HG03439 (cell line): ENCODE data around the gene TNFRSF8.
A peak's percentile ranks its signal among the peaks of the same experiment; 100 is the strongest.

ENCODE experiments used
- ATAC-seq: cut with Tn5 transposase; IDR thresholded peaks from one replicate; pipeline ENCODE4 v1.9.1; 2021; ENCODE audit warnings: mild to moderate bottlenecking, moderate library complexity; ENCODE audit not compliant: unreplicated experiment

Gene TNFRSF8

GRCh38 chr1:12153181-12153785 is 90.2 kb downstream of the TNFRSF8 start:
- peak; percentile 31 for ATAC-seq

- no peak for ATAC-seq
Measured at GRCh38 chr1:12155328-12155727, 92.2 kb downstream of the TNFRSF8 start.

GRCh38 chr1:12157366-12158231 is 94.5 kb downstream of the TNFRSF8 start:
- no peak for ATAC-seq

DNA sequence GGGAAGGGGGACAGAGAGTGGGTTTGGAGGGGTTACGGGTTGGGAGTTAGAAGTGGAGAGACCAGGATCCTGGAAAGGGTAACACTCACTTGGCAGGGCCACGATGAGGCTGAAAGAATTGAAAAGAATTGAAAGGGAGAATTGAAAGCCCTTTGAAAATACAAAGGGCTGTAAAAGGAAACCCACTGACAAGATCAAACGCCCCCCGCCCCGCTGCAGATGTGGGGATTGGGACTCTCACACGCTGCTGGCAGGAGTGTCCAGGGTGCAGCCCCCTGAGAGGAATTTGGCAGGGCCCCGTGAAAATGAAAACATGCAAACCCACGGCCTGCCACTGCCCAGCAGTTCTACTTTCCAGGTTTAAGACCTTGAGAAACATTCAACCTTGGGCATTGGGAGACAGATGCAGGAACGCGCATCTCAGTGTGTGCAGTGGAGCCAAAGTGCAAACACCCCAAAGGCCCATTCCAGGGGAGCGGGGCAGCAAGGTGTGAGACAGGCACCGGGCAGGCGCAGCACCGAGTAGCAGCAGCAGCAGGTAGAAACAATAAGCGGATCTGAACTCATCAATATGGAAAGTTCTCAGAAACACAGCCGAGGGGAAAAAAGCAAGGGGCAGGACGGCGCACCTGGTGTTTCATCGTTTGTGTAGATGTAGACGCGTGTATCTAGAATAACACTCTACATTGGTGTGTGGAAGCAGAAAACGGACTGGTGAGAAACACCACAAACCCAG is 95.4 kb downstream of the TNFRSF8 start:
- no peak for ATAC-seq

DNA sequence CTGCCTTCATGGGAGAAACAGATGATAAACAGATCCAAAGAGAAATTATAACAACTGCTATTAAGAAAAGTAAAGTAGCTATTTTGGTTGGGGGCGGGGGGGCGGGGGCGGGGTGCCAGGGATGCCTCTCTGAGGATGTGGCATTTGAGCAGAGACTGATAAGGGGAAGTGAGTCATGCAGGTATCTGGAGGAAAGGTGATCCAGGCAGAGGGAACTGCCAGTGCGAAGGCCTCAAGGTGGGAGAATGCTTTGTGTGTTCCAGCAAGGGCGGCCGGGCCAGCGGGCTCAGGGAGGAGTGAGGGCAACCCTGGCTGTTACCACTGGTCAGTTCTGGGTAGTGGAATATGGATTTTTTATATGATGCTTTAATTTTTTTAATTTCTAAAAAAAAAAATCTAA is 96.7 kb downstream of the TNFRSF8 start:
- ATAC-seq: no peak

- no peak for ATAC-seq
Measured at GRCh38 chr1:12161324-12161661, 98.2 kb downstream of the TNFRSF8 start.

DNA sequence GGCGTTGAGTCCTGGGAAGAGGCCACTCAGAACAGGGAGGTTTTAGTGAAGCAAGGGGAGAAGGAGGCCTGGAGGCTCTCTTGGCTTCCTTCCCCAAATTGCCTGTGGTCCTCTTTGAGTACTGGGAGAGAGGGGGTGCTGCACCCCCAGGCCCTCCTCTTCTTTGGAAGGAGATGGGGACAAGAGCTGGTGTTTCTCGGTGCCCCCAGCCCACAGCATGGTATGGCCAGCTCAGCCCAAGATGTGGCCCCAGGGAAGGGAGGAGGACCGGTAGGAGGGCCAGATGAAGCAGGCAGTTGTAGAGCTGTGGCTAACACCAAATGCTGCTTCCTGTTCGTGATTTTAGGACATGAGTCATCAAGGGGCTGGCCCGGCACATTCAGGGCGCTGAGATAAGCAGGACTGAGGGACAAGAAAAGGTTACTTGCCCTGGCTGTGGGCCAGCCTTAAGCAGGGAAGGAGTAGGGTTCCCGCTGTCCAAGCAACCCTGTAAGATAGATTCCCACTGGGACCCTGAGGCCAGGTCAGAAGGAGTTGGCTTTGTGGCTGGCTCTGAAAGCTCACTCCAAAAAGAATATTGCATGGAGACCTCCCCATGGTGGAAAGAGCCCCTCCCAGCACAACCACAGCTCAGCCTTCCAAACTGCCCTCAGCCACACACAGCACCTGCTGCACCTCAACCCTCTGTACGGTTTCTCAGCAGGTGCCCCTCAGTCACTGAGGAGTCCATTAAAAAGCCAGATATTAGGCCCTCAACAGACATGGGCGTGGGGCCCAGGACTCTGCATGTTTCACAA is 98.8 kb downstream of the TNFRSF8 start:
- ATAC-seq: peak; percentile 65

- ATAC-seq: no peak
Measured at GRCh38 chr1:12162459-12163137, 99.5 kb downstream of the TNFRSF8 start.

- ATAC-seq: no peak
Measured at GRCh38 chr1:12163210-12163609, 100.1 kb downstream of the TNFRSF8 start.

GRCh38 chr1:12164210-12164609 is 101.1 kb downstream of the TNFRSF8 start:
- ATAC-seq: no peak

- ATAC-seq: no peak
Measured at GRCh38 chr1:12165342-12165741, 102.2 kb downstream of the TNFRSF8 start.

DNA sequence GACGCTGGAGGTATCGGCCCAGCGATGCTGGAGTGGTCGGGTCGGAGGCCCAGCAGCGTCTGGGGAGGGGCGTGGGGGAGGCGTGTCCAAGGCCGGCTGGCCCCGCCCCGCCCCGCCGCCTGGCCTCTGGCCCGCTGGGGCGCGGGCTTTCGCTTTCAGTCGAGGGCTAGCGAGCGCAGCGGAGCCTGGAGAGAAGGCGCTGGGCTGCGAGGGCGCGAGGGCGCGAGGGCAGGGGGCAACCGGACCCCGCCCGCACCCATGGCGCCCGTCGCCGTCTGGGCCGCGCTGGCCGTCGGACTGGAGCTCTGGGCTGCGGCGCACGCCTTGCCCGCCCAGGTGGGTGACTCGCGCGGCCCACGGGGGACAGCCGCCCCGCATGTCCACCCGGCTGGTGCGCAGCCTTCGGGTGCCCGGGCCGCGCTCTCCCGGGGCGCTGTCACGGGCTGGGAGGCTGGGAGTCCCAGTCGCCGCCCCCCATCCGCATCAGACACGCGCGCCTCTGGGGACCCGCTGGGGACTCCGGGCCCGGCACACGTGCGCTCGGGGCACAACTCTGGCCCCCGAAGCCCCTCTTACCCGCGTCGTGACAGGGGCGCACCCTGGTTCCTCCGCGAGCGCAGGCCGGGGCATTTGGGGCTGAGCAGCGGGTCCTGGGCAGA is 103.9 kb downstream of the TNFRSF8 start, which contains the start of gene TNFRSF1B:
Gene TNFRSF1B (plus strand): TSS at position 158 of the 659 bp plus-strand sequence. CDS start 101 bp downstream, at position 259.
- no peak for ATAC-seq

DNA sequence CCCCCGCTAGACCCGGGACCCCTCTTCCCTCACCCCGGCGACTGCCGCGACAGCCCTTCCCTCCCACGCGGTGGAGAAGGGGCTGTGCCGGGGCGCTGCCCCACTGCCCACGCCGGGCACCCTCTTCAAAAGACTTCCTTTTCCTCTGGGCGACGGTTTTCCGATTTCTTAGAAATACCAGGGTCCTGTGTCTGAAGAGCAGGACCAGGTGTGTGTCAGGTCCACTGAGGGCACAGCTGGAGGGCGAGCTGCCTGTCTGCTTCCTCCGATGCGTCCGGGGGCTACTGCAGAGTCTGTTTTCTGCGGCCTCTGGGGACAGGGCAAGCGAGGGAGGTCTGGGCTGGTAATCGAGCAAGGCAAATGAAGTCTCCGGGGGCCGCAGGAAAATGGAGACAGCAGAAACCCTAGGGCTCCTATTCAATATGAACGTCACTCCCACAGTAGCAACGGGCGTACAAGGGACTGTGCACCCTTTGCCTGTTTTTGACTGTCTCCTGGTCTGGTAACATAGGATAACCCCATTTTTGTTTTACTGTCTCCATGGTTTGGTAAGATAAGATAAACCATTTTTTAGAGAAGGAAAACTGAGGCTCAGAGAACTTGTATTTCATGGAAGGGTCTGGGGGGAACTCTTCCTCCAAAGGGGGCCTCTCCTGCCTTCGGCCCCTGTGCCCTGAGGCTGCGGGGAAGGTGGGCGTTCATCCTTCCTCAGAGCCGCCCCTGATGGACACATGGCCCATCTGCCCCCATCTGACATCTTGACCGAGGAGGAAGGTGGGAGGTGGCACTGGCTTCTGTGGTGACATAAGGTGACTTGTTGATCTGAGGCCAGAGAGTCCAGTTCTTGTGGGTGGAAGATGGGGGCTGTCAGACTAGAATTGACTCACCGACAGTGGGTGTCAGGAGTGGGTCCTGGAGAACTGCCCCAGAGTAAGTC is 104.7 kb downstream of the TNFRSF8 start:
- ATAC-seq: no peak

- ATAC-seq: no peak
Measured at GRCh38 chr1:12168451-12169160, 105.5 kb downstream of the TNFRSF8 start.

DNA sequence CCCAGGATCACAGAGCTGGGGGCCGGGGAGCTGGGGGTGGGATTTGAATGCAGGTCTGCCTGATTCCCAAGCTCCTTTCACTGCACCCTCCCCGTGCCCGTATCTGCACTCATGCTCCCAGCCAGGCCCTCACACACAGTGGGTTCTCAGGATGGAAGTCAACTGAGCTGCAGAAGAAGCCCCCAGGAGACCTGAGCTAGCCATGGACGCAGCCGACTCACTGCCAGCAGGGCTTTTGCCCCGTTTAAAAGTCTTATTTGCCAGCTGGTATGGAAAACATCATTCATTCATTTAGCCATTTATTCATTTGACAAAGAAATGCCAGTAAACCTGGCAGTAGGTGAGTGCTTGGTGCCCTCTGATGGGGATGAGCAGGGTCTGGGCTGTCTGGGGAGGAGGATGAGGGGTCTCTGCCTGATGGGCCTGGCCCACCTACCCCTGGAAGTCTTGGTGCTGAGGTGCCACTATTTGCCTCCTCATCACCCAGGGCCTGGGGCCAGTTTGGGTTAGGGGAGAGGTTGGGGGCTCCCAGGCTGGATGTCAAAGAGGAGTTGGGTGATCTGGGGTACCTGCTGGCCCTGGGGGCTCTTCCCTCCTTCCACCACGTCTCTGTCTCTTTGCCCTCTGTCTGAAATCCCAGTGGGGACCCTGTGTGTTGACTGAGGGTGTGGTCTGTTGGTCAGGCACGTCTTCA is 106.5 kb downstream of the TNFRSF8 start:
- ATAC-seq: no peak

- no peak for ATAC-seq
Measured at GRCh38 chr1:12170263-12170671, 107.2 kb downstream of the TNFRSF8 start.

GRCh38 chr1:12171206-12172041 is 108.3 kb downstream of the TNFRSF8 start:
- no peak for ATAC-seq
